OCI-LY3 (cell line): ENCODE results near the gene CCDC86.

ENCODE experiments used
- H2AFZ ChIP-seq: fragments of 200-600, 300-600 bp; shearing (Covaris generic); 2 replicates; pipeline ENCODE4 v1.6.0; 2014; ENCODE audit warnings: antibody characterized with exemption, low read depth, low read length
- H3K27ac ChIP-seq: fragments of 200-600, 300-600 bp; sonication (generic); 2 replicates; pipeline ENCODE4 v1.5.1; 2014; ENCODE audit warnings: mild to moderate bottlenecking, low read length, moderate library complexity, mixed read lengths
- H3K27me3 ChIP-seq: fragments of 200-600, 300-600 bp; sonication (generic); 2 replicates; pipeline ENCODE4 v1.6.1; 2014; ENCODE audit warnings: low read depth, low read length, mixed read lengths
- H3K36me3 ChIP-seq: fragments of 200-600, 300-600 bp; sonication (generic); replicated peaks from 2 replicates; pipeline ENCODE3; 2014; ENCODE audit warnings: low read depth, low read length, mixed read lengths
- H3K4me1 ChIP-seq: fragments of 300-600, 200-600 bp; sonication (generic); 2 replicates; pipeline ENCODE4 v1.6.1; 2014; ENCODE audit warnings: low read length, mixed read lengths
- H3K4me2 ChIP-seq: fragments of 200-600, 300-600 bp; sonication (generic); 2 replicates; pipeline ENCODE4 v1.6.1; 2014; ENCODE audit warnings: low read length, mixed read lengths
- H3K4me3 ChIP-seq: fragments of 300-600, 200-600 bp; sonication (generic); 2 replicates; pipeline ENCODE4 v1.5.1; 2014; ENCODE audit warnings: antibody characterized with exemption, mild to moderate bottlenecking, low read length, moderate library complexity
- H3K79me2 ChIP-seq: fragments of 300-600, 200-600 bp; shearing (Covaris generic); 2 replicates; pipeline ENCODE4 v1.6.1; 2014; ENCODE audit warnings: mild to moderate bottlenecking, low read length, mixed read lengths
- H3K9ac ChIP-seq: fragments of 300-600, 200-600 bp; shearing (Covaris generic); 2 replicates; pipeline ENCODE4 v1.6.0; 2014; ENCODE audit warnings: mild to moderate bottlenecking, low read length, moderate library complexity
- H3K9me3 ChIP-seq: fragments of 200-600, 300-600 bp; shearing (Covaris generic); 2 replicates; pipeline ENCODE4 v1.6.1; 2014; ENCODE audit warnings: low read length, mixed read lengths; ENCODE audit not compliant: insufficient read depth
- H4K20me1 ChIP-seq: fragments of 200-600, 300-600 bp; sonication (generic); 2 replicates; pipeline ENCODE4 v1.6.1; 2016; ENCODE audit warnings: low read length, mixed read lengths; ENCODE audit not compliant: insufficient read depth
- CTCF ChIP-seq: fragments of 200-600, 300-600 bp; sonication (generic); IDR thresholded peaks from 2 replicates; pipeline ENCODE4 v1.5.1; 2014; ENCODE audit warnings: antibody characterized with exemption, low read length, low read depth
- EZH2phosphoT487 ChIP-seq: fragments of 200-600 bp; shearing (Covaris generic); IDR thresholded peaks from 2 replicates; pipeline ENCODE4 v1.6.1; 2018; ENCODE audit warnings: antibody characterized with exemption, mixed run types, low read depth

CCDC86 gene

GRCh38 chr11:60847896-60848295, 6.0 kb downstream of the CCDC86 start:
- H3K4me1 ChIP-seq = peaks cover 20% of the 10 kb centered on the region
- no peaks in the 10 kb centered on the region for H3K27me3 ChIP-seq
- H3K27ac ChIP-seq = no peak overlapping the region
- no peak overlapping the region for H2AFZ ChIP-seq
- no peaks in the 10 kb centered on the region for H3K9me3 ChIP-seq
- H3K36me3 ChIP-seq = peaks cover 82% of the 10 kb centered on the region
- no peak overlapping the region for H3K4me3 ChIP-seq
- H3K79me2 ChIP-seq = peaks cover 59% of the 10 kb centered on the region
- H3K9ac ChIP-seq = no peak overlapping the region
- H3K4me2 ChIP-seq = no peak overlapping the region
- TF ChIP-seq EZH2phosphoT487 (no peak), CTCF (no peak)
- H4K20me1 ChIP-seq = peaks cover 15% of the 10 kb centered on the region

- Histone ChIP-seq H3K4me2 (no peak overlapping the region), H3K79me2 (peaks cover 51% of the 10 kb centered on the region), H3K27me3 (no peaks in the 10 kb centered on the region), H3K9ac (no peak overlapping the region), H4K20me1 (peaks cover 14% of the 10 kb centered on the region), H3K27ac (no peak overlapping the region), H2AFZ (no peak overlapping the region), H3K4me3 (no peak overlapping the region), H3K36me3 (peaks cover 85% of the 10 kb centered on the region), H3K9me3 (no peaks in the 10 kb centered on the region), H3K4me1 (peaks cover 16% of the 10 kb centered on the region)
- TF ChIP-seq CTCF (no peak), EZH2phosphoT487 (no peak)
These were observed 6.8 kb downstream of the CCDC86 start for GRCh38 chr11:60848714-60849151.

GRCh38 chr11:60849641-60850520, 8.0 kb downstream of the CCDC86 start:
- Histone ChIP-seq H3K9ac (no peak overlapping the region), H3K9me3 (no peaks in the 10 kb centered on the region), H4K20me1 (peaks cover 4% of the 10 kb centered on the region), H3K4me3 (no peak overlapping the region), H3K27ac (no peak overlapping the region), H2AFZ (no peak overlapping the region), H3K4me1 (peaks cover 4% of the 10 kb centered on the region; the same call in 1 of the 2 replicates), H3K27me3 (no peaks in the 10 kb centered on the region), H3K36me3 (peaks cover 74% of the 10 kb centered on the region), H3K79me2 (peaks cover 39% of the 10 kb centered on the region), H3K4me2 (no peak overlapping the region)
- no peak for TF ChIP-seq CTCF
- TF ChIP-seq EZH2phosphoT487 = no peak

GRCh38 chr11:60851327-60852104, 9.6 kb downstream of the CCDC86 start:
- Histone ChIP-seq H3K27ac (no peak overlapping the region), H3K9ac (no peak overlapping the region), H3K79me2 (peaks cover 23% of the 10 kb centered on the region), H2AFZ (no peak overlapping the region), H3K4me1 (no peaks in the 10 kb centered on the region), H4K20me1 (no peaks in the 10 kb centered on the region; the same call in 1 of the 2 replicates), H3K4me3 (no peak overlapping the region), H3K4me2 (no peak overlapping the region), H3K36me3 (peaks cover 61% of the 10 kb centered on the region), H3K27me3 (no peaks in the 10 kb centered on the region), H3K9me3 (no peaks in the 10 kb centered on the region)
- TF ChIP-seq CTCF (no peak), EZH2phosphoT487 (no peak)
